Measurements from ENCODE around the gene FYCO1.

- TF ChIP-seq NEUROD1 (IDR thresholded peaks at IDR 0.05; ENCODE audit: borderline replicate concordance, low read depth, low read length, partially characterized antibody) (no peak), ZNF274 (IDR thresholded peaks at IDR 0.05; ENCODE audit: borderline replicate concordance, low read depth, low read length) (no peak)
Observed at GRCh38 chr3:45942051-45942825, 53.4 kb downstream of the FYCO1 start.

Data from K562 (cell line).